ENCODE results near the gene WWTR1.

GRCh38 chr3:149634573-149634972 lies 23.3 kb downstream of the WWTR1 start:
- TF ChIP-seq ELK1 (IDR thresholded peaks at IDR 0.05; ENCODE audit: low read depth, low read length) (no peak), CTCF (IDR thresholded peaks at IDR 0.05) (no peak), RAD21 (conservative IDR thresholded peaks at IDR 0.05 in 1 of 2, IDR thresholded peaks at IDR 0.05 in 1 of 2) (no peak), PHF8 (IDR thresholded peaks at IDR 0.05; ENCODE audit: borderline replicate concordance, low read depth) (no peak), POLR2A (IDR thresholded peaks at IDR 0.05; ENCODE audit: low read length) (no peak), MAX (IDR thresholded peaks at IDR 0.05) (no peak)
